A549 treated with dexamethasone at 1 μM for 4 hours (cell line): Measurements from ENCODE around the gene FGD2. TPM values are rescaled to one million over a fixed set of nuclear protein-coding genes. Genes with fewer than 3 reads are reported as not detected.

ENCODE experiments used
- total RNA-seq: library from RNA; stranded (reverse); fragments of 200-300 nt; extraction: Qiagen RNA extraction; gene quantifications from 5 replicates; pipeline ENCODE4 v1.2.3, GENCODE V29; 2022

The FGD2 gene
- not detected in 5 replicates for total RNA-seq

GRCh38 chr6:37005061-37005810 lies at the start of gene FGD2:
Gene FGD2 (plus strand): TSS chr6:37005655. CDS start chr6:37005818, 163 bp downstream.

GRCh38 chr6:36985808-36986703 lies 19.4 kb upstream of the FGD2 start, which contains the start of gene MTCH1:
Gene MTCH1 (minus strand): TSS chr6:36986196. CDS start chr6:36986173, 23 bp downstream.

Other genes starting within 250 kb of the FGD2 start
- gene CPNE5, start 166.2 kb upstream of the FGD2 start, total RNA-seq = 0.06 to 0.12 TPM (median 0.10 TPM) in 5 replicates
- 42.6 to 46.2 TPM (median 45.0 TPM) in 5 replicates for gene PPIL1, start 130.9 kb upstream of the FGD2 start, total RNA-seq
- gene C6orf89, start 119.7 kb upstream of the FGD2 start, total RNA-seq = 16.4 to 21.0 TPM (median 19.2 TPM) in 5 replicates
- not detected in 5 replicates for gene PI16, start 50.9 kb upstream of the FGD2 start, total RNA-seq
- 107 to 126 TPM (median 123 TPM) in 5 replicates for gene MTCH1, start 19.5 kb upstream of the FGD2 start, total RNA-seq
- gene PIM1, start 164.5 kb downstream of the FGD2 start, total RNA-seq = 10.2 to 15.0 TPM (median 13.7 TPM) in 5 replicates